Eye (tissue), 1 donor: ENCODE data around the gene JOSD2.
"Not testable (repeated sequence)": the region's sequence is repeated elsewhere in the genome, so short reads cannot be mapped to it uniquely, and the experiment has no call there.

Experiments
- DNase-seq: peaks from one replicate; pipeline ENCODE4 v3.0.0-alpha.2; 2015

JOSD2 gene

GRCh38 chr19:50546527-50547221, 35.7 kb upstream of the JOSD2 start:
- DNase-seq = no peak

GRCh38 chr19:50542943-50543342, 32.0 kb upstream of the JOSD2 start:
- no peak for DNase-seq

GRCh38 chr19:50537769-50538230, 26.8 kb upstream of the JOSD2 start:
- DNase-seq = peak; percentile 92

- DNase-seq = no peak
These were observed 26.3 kb upstream of the JOSD2 start for GRCh38 chr19:50537306-50537685.

- no peak for DNase-seq
These were observed 25.8 kb upstream of the JOSD2 start for GRCh38 chr19:50536662-50537305.

- no peak for DNase-seq
These were observed 24.7 kb upstream of the JOSD2 start for GRCh38 chr19:50535672-50536187.

GRCh38 chr19:50534478-50534877, 23.5 kb upstream of the JOSD2 start:
- DNase-seq = no peak

- no peak for DNase-seq
These were observed 22.0 kb upstream of the JOSD2 start for GRCh38 chr19:50532952-50533351.

- DNase-seq = peak; percentile 41
These were observed 20.2 kb upstream of the JOSD2 start for GRCh38 chr19:50531171-50531612.

- DNase-seq = not testable (repeated sequence)
These were observed 17.1 kb upstream of the JOSD2 start for GRCh38 chr19:50528052-50528451.

- no peak for DNase-seq
These were observed 11.9 kb upstream of the JOSD2 start for GRCh38 chr19:50522881-50523280.

GRCh38 chr19:50520822-50521465, 10.0 kb upstream of the JOSD2 start:
- DNase-seq = no peak

- no peak for DNase-seq
These were observed 8.1 kb upstream of the JOSD2 start for GRCh38 chr19:50519006-50519575.

GRCh38 chr19:50518091-50519005, 7.4 kb upstream of the JOSD2 start:
- DNase-seq = no peak

GRCh38 chr19:50517704-50518075, 6.7 kb upstream of the JOSD2 start:
- no peak for DNase-seq

GRCh38 chr19:50516964-50517703, 6.1 kb upstream of the JOSD2 start:
- no peak for DNase-seq

GRCh38 chr19:50516456-50516855, 5.5 kb upstream of the JOSD2 start:
- no peak for DNase-seq

- no peak for DNase-seq
These were observed 4.2 kb upstream of the JOSD2 start for GRCh38 chr19:50515168-50515561.

- DNase-seq = peak; percentile 83
These were observed 3.6 kb upstream of the JOSD2 start for GRCh38 chr19:50514346-50515167.

- DNase-seq = peak; percentile 63
These were observed 2.9 kb upstream of the JOSD2 start, which contains the start of gene ASPDH for GRCh38 chr19:50513746-50514345. Gene ASPDH (minus strand): TSS chr19:50513913. CDS start chr19:50513823, 90 bp downstream.
